CD14-positive monocyte (primary cell): ENCODE data around the gene CNOT3. TPM values are rescaled to one million over a fixed set of nuclear protein-coding genes. Genes with fewer than 3 reads are reported as not detected.

ENCODE experiments used
- DNase-seq, 3 donors: peaks; one replicate each; pipeline ENCODE4 v3.0.0-alpha.2; 2011 to 2022
- H2AFZ ChIP-seq: 2 replicates; pipeline ENCODE4 v1.6.0; 2012; ENCODE audit warnings: mild to moderate bottlenecking, low read depth, low read length, inconsistent platforms; ENCODE audit not compliant: insufficient read depth, poor library complexity, severe bottlenecking
- H3K27ac ChIP-seq, 2 donors: 1 replicate in 1 of 2; 2 replicates in 1 of 2; pipeline ENCODE4 v1.5.1; 2012 to 2013; ENCODE audit warnings: low read length in 2 of 2, control low read depth in 1 of 2, inconsistent platforms in 1 of 2, low read depth in 1 of 2, mild to moderate bottlenecking in 1 of 2
- H3K27me3 ChIP-seq, 2 donors: one replicate each; pipeline versions ENCODE4 v1.6.0 to v1.6.1; 2011 to 2013; ENCODE audit warnings: low read length in 2 of 2; ENCODE audit not compliant: control insufficient read depth in 2 of 2, insufficient read depth in 2 of 2
- H3K36me3 ChIP-seq, 2 donors: replicated peaks in 1 of 2; 1 replicate in 1 of 2; 2 replicates in 1 of 2; pipeline versions ENCODE4 v1.5.1 to v1.6.1; 2012 to 2013; ENCODE audit warnings: low read length in 2 of 2, control low read depth in 1 of 2, inconsistent platforms in 1 of 2, mild to moderate bottlenecking in 1 of 2; ENCODE audit not compliant: insufficient read depth in 2 of 2, control insufficient read depth in 1 of 2
- H3K4me1 ChIP-seq, 2 donors: 1 replicate in 1 of 2; 2 replicates in 1 of 2; pipeline versions ENCODE4 v1.5.1 to v1.6.1; 2012 to 2013; ENCODE audit warnings: low read length in 2 of 2, control low read depth in 1 of 2, inconsistent platforms in 1 of 2, mild to moderate bottlenecking in 1 of 2, moderate library complexity in 1 of 2; ENCODE audit not compliant: insufficient read depth in 2 of 2, control insufficient read depth in 1 of 2
- H3K4me2 ChIP-seq: replicated peaks from 2 replicates; pipeline ENCODE3; 2012; ENCODE audit warnings: low read length, moderate library complexity, mild to moderate bottlenecking; ENCODE audit not compliant: poor library complexity, severe bottlenecking; ENCODE audit errors: extremely low read depth
- H3K4me3 ChIP-seq, 3 experiments: fragments of 200-600 bp in 1 of 3; sonication (generic) in 1 of 3; replicated peaks in 1 of 3; 1 replicate in 2 of 3; 2 replicates in 1 of 3; pipeline ENCODE4 v1.5.1; 2011 to 2013; ENCODE audit warnings: low read length in 3 of 3, mild to moderate bottlenecking in 3 of 3, control low read depth in 2 of 3, low read depth in 2 of 3, inconsistent platforms in 1 of 3, moderate library complexity in 1 of 3
- H3K79me2 ChIP-seq: 2 replicates; pipeline ENCODE4 v1.6.0; 2012; ENCODE audit warnings: mild to moderate bottlenecking, control low read depth, inconsistent platforms, low read length, moderate library complexity; ENCODE audit not compliant: insufficient read depth
- H3K9ac ChIP-seq: 2 replicates; pipeline ENCODE4 v1.6.0; 2017; ENCODE audit warnings: low read length, mild to moderate bottlenecking; ENCODE audit not compliant: insufficient read depth, poor library complexity, severe bottlenecking
- H3K9me3 ChIP-seq, 2 donors: replicated peaks in 1 of 2; 1 replicate in 1 of 2; 2 replicates in 1 of 2; pipeline versions ENCODE4 v1.5.1 to v1.6.1; 2012 to 2013; ENCODE audit warnings: low read length in 2 of 2, control low read depth in 1 of 2; ENCODE audit not compliant: control insufficient read depth in 1 of 2, insufficient read depth in 1 of 2
- H4K20me1 ChIP-seq: 2 replicates; pipeline ENCODE4 v1.6.0; 2012; ENCODE audit warnings: mild to moderate bottlenecking, low read length, control low read depth, moderate library complexity; ENCODE audit not compliant: insufficient read depth
- H3K27ac Mint-ChIP-seq, 7 donors: one replicate each; pipeline ENCODE4 v1.8.0; 2020; ENCODE audit warnings: mild to moderate bottlenecking in 7 of 7, mixed read lengths in 7 of 7, moderate library complexity in 6 of 7, inconsistent platforms in 2 of 7
- H3K27me3 Mint-ChIP-seq, 3 donors: one replicate each; pipeline ENCODE4 v1.8.0; 2021 to 2022; ENCODE audit warnings: low read depth in 3 of 3, mild to moderate bottlenecking in 3 of 3, mixed read lengths in 3 of 3, moderate library complexity in 3 of 3, inconsistent platforms in 1 of 3
- H3K36me3 Mint-ChIP-seq, 2 donors: one replicate each; pipeline ENCODE4 v1.8.0; 2020; ENCODE audit warnings: mixed read lengths in 2 of 2, inconsistent platforms in 1 of 2, mild to moderate bottlenecking in 1 of 2
- H3K4me1 Mint-ChIP-seq: one replicate; pipeline ENCODE4 v1.8.0; 2020; ENCODE audit warnings: mild to moderate bottlenecking, mixed read lengths
- H3K4me3 Mint-ChIP-seq, 2 donors: one replicate each; pipeline ENCODE4 v1.8.0; 2020; ENCODE audit warnings: mild to moderate bottlenecking in 2 of 2, mixed read lengths in 2 of 2, moderate library complexity in 1 of 2
- H3K9me3 Mint-ChIP-seq, 7 donors: one replicate each; pipeline ENCODE4 v1.8.0; 2020 to 2022; ENCODE audit warnings: mixed read lengths in 7 of 7, mild to moderate bottlenecking in 6 of 7, moderate library complexity in 6 of 7, inconsistent platforms in 2 of 7
- WGBS: methylation state at CpG from one replicate; pipeline ENCODE4 v1.1.5; 2013; ENCODE audit warnings: missing lambda C conversion rate; ENCODE audit not compliant: insufficient coverage; 5-methylcytosine and 5-hydroxymethylcytosine counted together
- intact Hi-C, 2 donors: fragments of 100-400 bp; cut with micrococcal nuclease; formaldehyde crosslinking; loops; one replicate each; pipeline versions ENCODE4 v1.15.0 to v1.15.1; 2023
- polyA plus RNA-seq, 3 donors: library from polyadenylated mRNA; depleted of rRNA in 1 of 3; unstranded in 2 of 3; stranded (reverse) in 1 of 3; fragments of 300-500 nt in 2 of 3; fragments of >200 nt in 1 of 3; fragmentation: Illumina TruSeq in 2 of 3; gene quantifications; 1 replicate in 2 of 3; 2 replicates in 1 of 3; pipeline ENCODE4 v1.2.3, GENCODE V29; 2012 to 2021
- TF ChIP-seq, protein P1 (sequence below): fragments of 200-600 bp; IDR thresholded peaks from one replicate; pipeline ENCODE4 v1.8.0; 2022; ENCODE audit warnings: antibody characterized with exemption, mild to moderate bottlenecking

CNOT3 gene
- polyA plus RNA-seq, 3 donors: 3.0 to 22.5 (median 4.2) TPM

DNA sequence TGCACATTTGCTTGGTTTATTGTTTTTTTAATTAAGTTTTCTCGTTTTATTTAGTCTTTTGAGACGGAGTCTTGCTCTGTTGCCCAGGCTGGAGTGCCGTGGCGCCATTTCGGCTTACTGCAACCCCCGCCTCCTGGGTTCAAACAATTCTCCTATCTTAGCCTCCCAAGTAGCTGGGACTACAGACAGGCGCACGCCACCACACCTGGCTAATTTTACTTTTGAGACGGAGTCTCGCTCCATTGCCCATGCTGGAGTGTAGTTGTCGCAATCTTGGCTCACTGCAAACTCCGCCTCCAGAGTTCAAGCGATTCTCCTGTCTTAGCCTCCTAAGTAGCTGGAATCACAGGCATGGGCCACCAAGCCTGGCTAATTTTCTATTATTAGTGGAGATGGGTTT, 64.4 kb downstream of the CNOT3 start:
- 76% methylated on average over 6 of the region's 13 CpGs for WGBS
- no peaks in the 10 kb centered on the region for H3K27me3 Mint-ChIP-seq
- no peak for DNase-seq
- peaks cover 71 to 76% of the 10 kb centered on the region in 2 donors for H3K36me3 Mint-ChIP-seq
- H3K27ac ChIP-seq: peak overlapping the region; percentile 93 to 97
- peak overlapping the region; percentile 99 for H3K4me2 ChIP-seq
- peak overlapping the region; percentile 83 to 99 (median 91) for H3K4me3 ChIP-seq
- peaks cover 58 to 62% of the 10 kb centered on the region in 2 donors for H3K36me3 ChIP-seq
- peaks cover 69% of the 10 kb centered on the region for H3K79me2 ChIP-seq
- TF ChIP-seq, protein P1, sequence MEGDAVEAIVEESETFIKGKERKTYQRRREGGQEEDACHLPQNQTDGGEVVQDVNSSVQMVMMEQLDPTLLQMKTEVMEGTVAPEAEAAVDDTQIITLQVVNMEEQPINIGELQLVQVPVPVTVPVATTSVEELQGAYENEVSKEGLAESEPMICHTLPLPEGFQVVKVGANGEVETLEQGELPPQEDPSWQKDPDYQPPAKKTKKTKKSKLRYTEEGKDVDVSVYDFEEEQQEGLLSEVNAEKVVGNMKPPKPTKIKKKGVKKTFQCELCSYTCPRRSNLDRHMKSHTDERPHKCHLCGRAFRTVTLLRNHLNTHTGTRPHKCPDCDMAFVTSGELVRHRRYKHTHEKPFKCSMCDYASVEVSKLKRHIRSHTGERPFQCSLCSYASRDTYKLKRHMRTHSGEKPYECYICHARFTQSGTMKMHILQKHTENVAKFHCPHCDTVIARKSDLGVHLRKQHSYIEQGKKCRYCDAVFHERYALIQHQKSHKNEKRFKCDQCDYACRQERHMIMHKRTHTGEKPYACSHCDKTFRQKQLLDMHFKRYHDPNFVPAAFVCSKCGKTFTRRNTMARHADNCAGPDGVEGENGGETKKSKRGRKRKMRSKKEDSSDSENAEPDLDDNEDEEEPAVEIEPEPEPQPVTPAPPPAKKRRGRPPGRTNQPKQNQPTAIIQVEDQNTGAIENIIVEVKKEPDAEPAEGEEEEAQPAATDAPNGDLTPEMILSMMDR: no peak
- peak overlapping the region; percentile 100 for H3K4me3 Mint-ChIP-seq
- peak overlapping the region; percentile 85 for H3K9ac ChIP-seq
- peak overlapping the region; percentile 99 to 100 (median 100) for H3K27ac Mint-ChIP-seq
- H3K4me1 ChIP-seq: peaks cover 65 to 66% of the 10 kb centered on the region in 2 donors
- no peaks in the 10 kb centered on the region for H3K27me3 ChIP-seq
- peaks cover 58% of the 10 kb centered on the region for H4K20me1 ChIP-seq
- H3K4me1 Mint-ChIP-seq: peaks cover 58% of the 10 kb centered on the region
- peaks cover 0 to 4% (median 0%) of the 10 kb centered on the region in 7 donors for H3K9me3 Mint-ChIP-seq
- H2AFZ ChIP-seq: no peak overlapping the region
- intact Hi-C loops: loop anchor here in 1 of 2 donors (5.0 kb wide), 1 partner anchor 35 kb away; no protein-coding TSS in a partner anchor
- no peaks in the 10 kb centered on the region for H3K9me3 ChIP-seq

DNA sequence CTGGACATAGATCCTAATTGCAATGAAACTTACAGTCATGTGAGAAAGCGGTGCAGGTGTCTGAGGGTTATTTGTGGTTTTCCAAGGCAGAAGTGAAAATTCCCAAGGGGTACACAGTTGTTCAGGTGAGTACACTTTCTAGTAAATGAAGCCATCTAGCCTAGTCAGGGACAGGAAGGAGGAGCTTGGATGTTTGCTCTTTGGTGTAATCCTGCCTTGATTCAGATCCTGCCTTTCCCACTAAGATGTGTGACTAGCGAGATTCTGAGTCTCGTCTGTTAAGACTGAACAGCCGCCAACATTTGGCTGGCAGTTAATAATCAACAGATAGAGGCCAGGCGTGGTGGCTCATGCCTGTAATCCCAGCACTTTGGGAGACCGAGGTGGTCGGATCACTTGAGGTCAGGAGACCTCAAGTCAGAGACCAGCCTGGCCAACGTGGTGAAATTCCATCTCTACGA, 65.6 kb downstream of the CNOT3 start:
- TF ChIP-seq, protein P1: no peak
- peak overlapping the region; percentile 91 to 100 (median 100) for H3K27ac Mint-ChIP-seq
- peaks cover 64% of the 10 kb centered on the region for H3K4me1 Mint-ChIP-seq
- Histone ChIP-seq H3K9me3 (no peaks in the 10 kb centered on the region), H4K20me1 (peaks cover 58% of the 10 kb centered on the region), H3K79me2 (peaks cover 73% of the 10 kb centered on the region), H3K27ac (peak overlapping the region; percentile 57 to 97), H2AFZ (no peak overlapping the region), H3K4me3 (peak overlapping the region; percentile 83 to 99 (median 91)), H3K4me1 (peaks cover 72 to 74% of the 10 kb centered on the region in 2 donors), H3K9ac (peak overlapping the region; percentile 85), H3K27me3 (no peaks in the 10 kb centered on the region), H3K36me3 (peaks cover 64 to 65% of the 10 kb centered on the region in 2 donors), H3K4me2 (peak overlapping the region; percentile 99)
- no peaks in the 10 kb centered on the region for H3K27me3 Mint-ChIP-seq
- 82% methylated on average over 8 of the region's 9 CpGs for WGBS
- intact Hi-C loops: loop anchor here in 1 of 2 donors (5.0 kb wide), 1 partner anchor 36 kb away; no protein-coding TSS in a partner anchor
- DNase-seq: no peak
- peak overlapping the region; percentile 100 for H3K4me3 Mint-ChIP-seq
- H3K36me3 Mint-ChIP-seq: peaks cover 76 to 78% of the 10 kb centered on the region in 2 donors
- H3K9me3 Mint-ChIP-seq: peaks cover 0 to 4% (median 0%) of the 10 kb centered on the region in 7 donors
